K562 (cell line): Measurements from ENCODE around the gene NDOR1. TPM values are rescaled to one million over a fixed set of nuclear protein-coding genes. Genes with fewer than 3 reads are reported as not detected.

Experiments
- CBX2 ChIP-seq: fragments of 200-600 bp; sonication (generic); IDR thresholded peaks from one replicate; pipeline ENCODE4 v1.6.1; 2012; ENCODE audit warnings: mild to moderate bottlenecking, low read length, inconsistent platforms; ENCODE audit not compliant: insufficient read depth, poor library complexity, severe bottlenecking
- CBX3 ChIP-seq, 2 experiments: IDR thresholded peaks; 1 replicate in 1 of 2; 2 replicates in 1 of 2; pipeline ENCODE4 v1.6.1; 2012; ENCODE audit warnings: inconsistent platforms in 2 of 2, low read length in 2 of 2, borderline replicate concordance in 1 of 2, control low read depth in 1 of 2
- COPS2 ChIP-seq: fragments of 450-650 bp; conservative IDR thresholded peaks from 2 replicates; pipeline ENCODE4 v1.6.1; 2016; ENCODE audit warnings: mild to moderate bottlenecking, moderate library complexity
- MTF1 ChIP-seq: fragments of 250-450 bp; sonication (Bioruptor Pico); IDR thresholded peaks from 2 replicates; pipeline ENCODE4 v1.9.0; 2021; ENCODE audit warnings: moderate library complexity, mild to moderate bottlenecking, inconsistent platforms, borderline replicate concordance
- PPARD ChIP-seq: fragments of 250-450 bp; sonication (Bioruptor Pico); IDR thresholded peaks from 2 replicates; pipeline ENCODE4 v1.8.0; 2022; ENCODE audit warnings: inconsistent platforms, mild to moderate bottlenecking, moderate library complexity
- RAD21 ChIP-seq, 2 experiments: fragments of 250-450 bp in 1 of 2; fragments of 450-650 bp in 1 of 2; sonication (Bioruptor Pico) in 1 of 2; formaldehyde crosslinking in 1 of 2; IDR thresholded peaks in 1 of 2; conservative IDR thresholded peaks in 1 of 2; 2 replicates each; pipeline versions ENCODE4 v1.4.0 to v1.8.0; 2020 to 2022; ENCODE audit warnings: mild to moderate bottlenecking in 2 of 2, moderate library complexity in 1 of 2
- RBBP5 ChIP-seq: fragments of 200-600 bp; sonication (generic); IDR thresholded peaks from 2 replicates; pipeline ENCODE4 v1.6.1; 2012; ENCODE audit warnings: borderline replicate concordance, mild to moderate bottlenecking, low read length, control low read depth, inconsistent platforms; ENCODE audit not compliant: insufficient read depth, poor library complexity, severe bottlenecking
- SMC3 ChIP-seq: conservative IDR thresholded peaks from 2 replicates; pipeline ENCODE4 v1.6.1; 2011; ENCODE audit warnings: low read depth, low read length, improper control_type of control experiment; ENCODE audit not compliant: insufficient read depth
- SP2 ChIP-seq: IDR thresholded peaks from 2 replicates; pipeline ENCODE4 v1.6.1; 2011; ENCODE audit warnings: mild to moderate bottlenecking, low read depth, low read length, moderate library complexity; ENCODE audit not compliant: poor library complexity, severe bottlenecking; ENCODE audit errors: extremely low read depth
- TAL1 ChIP-seq: fragments of 450-650 bp; IDR thresholded peaks from 2 replicates; pipeline ENCODE4 v1.6.1; 2016; ENCODE audit warnings: mild to moderate bottlenecking
- ZNF146 ChIP-seq: IDR thresholded peaks from one replicate; pipeline ENCODE4 v1.6.1; 2018; ENCODE audit warnings: missing compliant biosample characterization; ENCODE audit not compliant: unreplicated experiment
- ZNF263 ChIP-seq: sonication (generic); formaldehyde crosslinking; IDR thresholded peaks from 2 replicates; pipeline ENCODE4 v1.8.0; 2022; ENCODE audit warnings: mild to moderate bottlenecking, missing genetic modification reagents, borderline replicate concordance
- ZNF384 ChIP-seq: IDR thresholded peaks from 2 replicates; pipeline ENCODE4 v1.6.1; 2012; ENCODE audit warnings: low read depth, low read length, improper control_type of control experiment
- ZNF57 ChIP-seq: fragments of 450-650 bp; formaldehyde crosslinking; IDR thresholded peaks from 2 replicates; pipeline ENCODE4 v1.4.0; 2020; ENCODE audit warnings: mild to moderate bottlenecking, moderate library complexity
- ZNF699 ChIP-seq: fragments of 250-450 bp; sonication (Bioruptor Pico); IDR thresholded peaks from 2 replicates; pipeline ENCODE4 v1.8.0; 2021; ENCODE audit warnings: mild to moderate bottlenecking, moderate library complexity; ENCODE audit not compliant: insufficient replicate concordance
- ZSCAN32 ChIP-seq: fragments of 450-650 bp; formaldehyde crosslinking; IDR thresholded peaks from 2 replicates; pipeline ENCODE4 v1.4.0; 2020; ENCODE audit warnings: mild to moderate bottlenecking, moderate library complexity
- polyA plus RNA-seq, 8 experiments: library from polyadenylated mRNA; depleted of rRNA in 4 of 8; stranded (reverse) in 5 of 8; unstranded in 3 of 8; fragments of >200 nt; fragmentation: Nextera tagmentation in 2 of 8; fragmentation: Illumina TruSeq in 1 of 8; extraction: Ambion mirVana in 2 of 8; extraction: Trizol in 1 of 8; gene quantifications; 2 replicates each; pipeline versions ENCODE4 v1.2.1 to v1.2.3, GENCODE V29; 2011 to 2014; ENCODE audit warnings: inconsistent platforms in 1 of 8, missing spikeins in 1 of 8
- total RNA-seq, 7 experiments: library from RNA; depleted of rRNA in 6 of 7; stranded (reverse); fragments of >200 nt in 6 of 7; fragmentation: Illumina TruSeq in 2 of 7; extraction: Trizol in 2 of 7; gene quantifications; 2 replicates each; pipeline versions ENCODE4 v1.2.1 to v1.2.3, GENCODE V29; 2011 to 2021; ENCODE audit warnings: low replicate concordance in 1 of 7
- TF ChIP-seq, protein P1 (sequence below): fragments of 250-450 bp; sonication (Bioruptor Pico); IDR thresholded peaks from 2 replicates; pipeline ENCODE4 v1.4.0; 2020; ENCODE audit warnings: mild to moderate bottlenecking, moderate library complexity
- TF ChIP-seq, protein P2 (sequence below): fragments of 250-450 bp; sonication (Bioruptor Pico); IDR thresholded peaks from 2 replicates; pipeline ENCODE4 v1.6.1; 2021; ENCODE audit warnings: mild to moderate bottlenecking
- TF ChIP-seq, protein P3 (sequence below): sonication (generic); IDR thresholded peaks from 2 replicates; pipeline ENCODE4 v1.6.1; 2016
- TF ChIP-seq, protein P4 (sequence below): sonication (generic); formaldehyde crosslinking; IDR thresholded peaks from 2 replicates; pipeline ENCODE4 v1.8.0; 2022; ENCODE audit warnings: mild to moderate bottlenecking, low read depth, missing genetic modification reagents

The NDOR1 gene
- total and polyA plus RNA-seq, 9 of the 15 experiments (the other 6 are each of a cell fraction or from before 2014, with no cell fraction given), result 0.06 to 36.9 (median 6.9) TPM

DNA sequence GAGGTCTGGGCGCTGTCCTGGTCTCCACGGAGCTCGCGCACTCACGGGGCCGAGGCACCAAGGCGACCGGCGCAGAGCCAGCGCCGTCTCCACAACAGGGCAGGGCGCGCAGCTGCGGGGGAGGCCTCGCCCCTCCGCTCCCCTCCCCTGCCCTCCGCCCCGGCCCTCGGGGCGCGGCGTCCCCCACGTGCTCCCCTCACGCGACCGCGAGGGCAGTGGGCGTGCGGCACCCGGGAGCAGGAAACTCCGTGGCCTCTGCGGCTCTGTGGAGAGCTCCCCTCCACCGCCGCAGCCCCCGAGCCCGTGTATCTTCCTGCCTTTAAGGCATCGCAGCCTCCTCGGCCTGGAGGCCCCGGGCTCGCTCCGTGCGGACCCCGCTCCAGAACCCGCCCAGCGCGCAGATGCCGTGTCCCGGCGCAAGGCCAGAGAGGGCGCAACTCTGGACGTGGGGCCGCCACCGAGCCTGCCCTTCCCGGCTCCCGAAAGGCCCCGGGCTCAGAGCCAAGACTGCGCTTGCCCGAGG, 34.9 kb downstream of the NDOR1 start (continued):
- TF ChIP-seq, protein P1, sequence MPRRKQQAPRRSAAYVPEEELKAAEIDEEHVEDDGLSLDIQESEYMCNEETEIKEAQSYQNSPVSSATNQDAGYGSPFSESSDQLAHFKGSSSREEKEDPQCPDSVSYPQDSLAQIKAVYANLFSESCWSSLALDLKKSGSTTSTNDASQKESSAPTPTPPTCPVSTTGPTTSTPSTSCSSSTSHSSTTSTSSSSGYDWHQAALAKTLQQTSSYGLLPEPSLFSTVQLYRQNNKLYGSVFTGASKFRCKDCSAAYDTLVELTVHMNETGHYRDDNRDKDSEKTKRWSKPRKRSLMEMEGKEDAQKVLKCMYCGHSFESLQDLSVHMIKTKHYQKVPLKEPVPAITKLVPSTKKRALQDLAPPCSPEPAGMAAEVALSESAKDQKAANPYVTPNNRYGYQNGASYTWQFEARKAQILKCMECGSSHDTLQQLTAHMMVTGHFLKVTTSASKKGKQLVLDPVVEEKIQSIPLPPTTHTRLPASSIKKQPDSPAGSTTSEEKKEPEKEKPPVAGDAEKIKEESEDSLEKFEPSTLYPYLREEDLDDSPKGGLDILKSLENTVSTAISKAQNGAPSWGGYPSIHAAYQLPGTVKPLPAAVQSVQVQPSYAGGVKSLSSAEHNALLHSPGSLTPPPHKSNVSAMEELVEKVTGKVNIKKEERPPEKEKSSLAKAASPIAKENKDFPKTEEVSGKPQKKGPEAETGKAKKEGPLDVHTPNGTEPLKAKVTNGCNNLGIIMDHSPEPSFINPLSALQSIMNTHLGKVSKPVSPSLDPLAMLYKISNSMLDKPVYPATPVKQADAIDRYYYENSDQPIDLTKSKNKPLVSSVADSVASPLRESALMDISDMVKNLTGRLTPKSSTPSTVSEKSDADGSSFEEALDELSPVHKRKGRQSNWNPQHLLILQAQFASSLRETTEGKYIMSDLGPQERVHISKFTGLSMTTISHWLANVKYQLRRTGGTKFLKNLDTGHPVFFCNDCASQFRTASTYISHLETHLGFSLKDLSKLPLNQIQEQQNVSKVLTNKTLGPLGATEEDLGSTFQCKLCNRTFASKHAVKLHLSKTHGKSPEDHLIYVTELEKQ (CRISPR knock-in tag), result no peak
- TF ChIP-seq ZSCAN32 (CRISPR knock-in tag), result no peak
- TF ChIP-seq COPS2, result no peak
- TF ChIP-seq ZNF384, result no peak
- no peak for TF ChIP-seq SP2
- no peak for TF ChIP-seq RBBP5
- no peak for TF ChIP-seq TAL1
- peak in 1 of 2 experiments; percentile 29; a peak in 3 of 4 replicates for TF ChIP-seq RAD21 (CRISPR knock-in tag; conservative IDR thresholded peaks at IDR 0.05 in 1 of 2, IDR thresholded peaks at IDR 0.05 in 1 of 2)
- no peak for TF ChIP-seq MTF1
- TF ChIP-seq, protein P2, sequence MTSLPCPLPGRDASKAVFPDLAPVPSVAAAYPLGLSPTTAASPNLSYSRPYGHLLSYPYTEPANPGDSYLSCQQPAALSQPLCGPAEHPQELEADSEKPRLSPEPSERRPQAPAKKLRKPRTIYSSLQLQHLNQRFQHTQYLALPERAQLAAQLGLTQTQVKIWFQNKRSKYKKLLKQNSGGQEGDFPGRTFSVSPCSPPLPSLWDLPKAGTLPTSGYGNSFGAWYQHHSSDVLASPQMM (CRISPR knock-in tag), result no peak
- no peak for TF ChIP-seq CBX2
- TF ChIP-seq, protein P3, sequence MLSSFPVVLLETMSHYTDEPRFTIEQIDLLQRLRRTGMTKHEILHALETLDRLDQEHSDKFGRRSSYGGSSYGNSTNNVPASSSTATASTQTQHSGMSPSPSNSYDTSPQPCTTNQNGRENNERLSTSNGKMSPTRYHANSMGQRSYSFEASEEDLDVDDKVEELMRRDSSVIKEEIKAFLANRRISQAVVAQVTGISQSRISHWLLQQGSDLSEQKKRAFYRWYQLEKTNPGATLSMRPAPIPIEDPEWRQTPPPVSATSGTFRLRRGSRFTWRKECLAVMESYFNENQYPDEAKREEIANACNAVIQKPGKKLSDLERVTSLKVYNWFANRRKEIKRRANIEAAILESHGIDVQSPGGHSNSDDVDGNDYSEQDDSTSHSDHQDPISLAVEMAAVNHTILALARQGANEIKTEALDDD, result no peak
- TF ChIP-seq ZNF263 (CRISPR knock-in tag), result no peak; the same call in 1 of the 2 replicates
- peak in 1 of 2 experiments; percentile 68; a peak in 2 of 3 replicates for TF ChIP-seq CBX3 (IDR thresholded peaks at IDR 0.05; ENCODE audit: borderline replicate concordance in 1 of 2, low read length in 2 of 2)
- no peak for TF ChIP-seq PPARD
- 0 out of 2 replicates have a peak, but pooled peaks have one; percentile 59 for TF ChIP-seq ZNF57 (CRISPR knock-in tag)
- no peak for TF ChIP-seq SMC3
- TF ChIP-seq ZNF146 (CRISPR knock-in tag), result no peak
- no peak for TF ChIP-seq ZNF699 (CRISPR knock-in tag)
- TF ChIP-seq, protein P4, sequence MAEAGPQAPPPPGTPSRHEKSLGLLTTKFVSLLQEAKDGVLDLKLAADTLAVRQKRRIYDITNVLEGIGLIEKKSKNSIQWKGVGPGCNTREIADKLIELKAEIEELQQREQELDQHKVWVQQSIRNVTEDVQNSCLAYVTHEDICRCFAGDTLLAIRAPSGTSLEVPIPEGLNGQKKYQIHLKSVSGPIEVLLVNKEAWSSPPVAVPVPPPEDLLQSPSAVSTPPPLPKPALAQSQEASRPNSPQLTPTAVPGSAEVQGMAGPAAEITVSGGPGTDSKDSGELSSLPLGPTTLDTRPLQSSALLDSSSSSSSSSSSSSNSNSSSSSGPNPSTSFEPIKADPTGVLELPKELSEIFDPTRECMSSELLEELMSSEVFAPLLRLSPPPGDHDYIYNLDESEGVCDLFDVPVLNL (CRISPR knock-in tag), result no peak
